Activated naive CD4-positive, alpha-beta T cell treated with anti-CD3 and anti-CD28 coated beads, Interleukin-2, amount 50 U/mL, for 24 hours (primary cell): Measurements from ENCODE around the gene MAST2.

Experiments used
- H3K27ac Mint-ChIP-seq: one replicate; pipeline ENCODE4 v1.8.0; 2021; ENCODE audit warnings: mild to moderate bottlenecking, mixed read lengths
- H3K27me3 Mint-ChIP-seq: one replicate; pipeline ENCODE4 v1.8.0; 2021; ENCODE audit warnings: mixed read lengths
- H3K36me3 Mint-ChIP-seq: one replicate; pipeline ENCODE4 v1.8.0; 2021; ENCODE audit warnings: mixed read lengths
- H3K4me1 Mint-ChIP-seq: one replicate; pipeline ENCODE4 v1.8.0; 2021; ENCODE audit warnings: mixed read lengths
- H3K4me3 Mint-ChIP-seq: one replicate; pipeline ENCODE4 v1.8.0; 2021; ENCODE audit warnings: mild to moderate bottlenecking, mixed read lengths
- H3K9me3 Mint-ChIP-seq: one replicate; pipeline ENCODE4 v1.8.0; 2021; ENCODE audit warnings: mixed read lengths

Gene MAST2

DNA sequence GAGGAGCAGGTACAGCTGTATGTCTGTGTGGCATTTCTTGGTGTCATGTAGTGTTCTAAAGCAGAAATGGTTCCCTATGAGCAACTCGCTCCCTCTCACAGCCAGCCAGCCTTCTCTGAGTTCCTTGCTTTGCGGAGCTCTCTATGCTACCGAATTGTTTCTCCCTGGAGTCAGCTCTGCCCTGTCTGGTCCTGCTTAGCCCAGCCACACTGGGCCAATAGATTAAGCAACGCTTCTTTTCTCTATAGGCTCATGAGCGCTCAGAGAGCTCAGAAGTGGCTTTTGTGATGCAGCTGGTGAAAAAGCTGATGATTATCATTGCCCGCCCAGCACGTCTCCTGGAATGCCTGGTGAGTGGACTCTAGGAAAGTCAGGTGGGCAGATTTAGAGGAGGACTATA lies 215.9 kb downstream of the MAST2 start:
- Mint-ChIP-seq H3K36me3 (no peaks in the 10 kb centered on the region), H3K9me3 (no peaks in the 10 kb centered on the region), H3K27me3 (no peaks in the 10 kb centered on the region), H3K27ac (no peak overlapping the region), H3K4me1 (no peaks in the 10 kb centered on the region), H3K4me3 (no peak overlapping the region)

DNA sequence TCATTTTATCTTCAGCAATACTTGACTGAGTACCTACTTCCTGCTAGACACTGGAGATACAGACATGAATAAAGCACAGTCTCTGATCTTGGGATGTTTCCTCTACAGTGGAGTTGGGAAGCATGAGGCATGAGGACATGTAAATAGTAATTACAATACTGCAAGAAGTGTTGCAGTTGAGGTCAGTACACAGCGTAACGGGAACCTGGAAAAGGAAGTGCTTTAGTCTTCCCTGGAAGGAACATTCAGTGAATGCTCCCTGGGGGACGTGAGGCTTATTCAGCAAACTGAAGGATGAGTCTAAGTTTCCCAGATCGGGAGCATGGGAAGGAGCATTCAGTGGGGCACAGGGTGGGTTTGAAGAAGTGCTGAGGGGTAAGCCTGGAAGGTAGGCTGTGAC lies 216.6 kb downstream of the MAST2 start:
- H3K27ac Mint-ChIP-seq = no peak overlapping the region
- no peaks in the 10 kb centered on the region for H3K27me3 Mint-ChIP-seq
- no peaks in the 10 kb centered on the region for H3K4me1 Mint-ChIP-seq
- H3K4me3 Mint-ChIP-seq = no peak overlapping the region
- no peaks in the 10 kb centered on the region for H3K9me3 Mint-ChIP-seq
- H3K36me3 Mint-ChIP-seq = peaks cover 2% of the 10 kb centered on the region

DNA sequence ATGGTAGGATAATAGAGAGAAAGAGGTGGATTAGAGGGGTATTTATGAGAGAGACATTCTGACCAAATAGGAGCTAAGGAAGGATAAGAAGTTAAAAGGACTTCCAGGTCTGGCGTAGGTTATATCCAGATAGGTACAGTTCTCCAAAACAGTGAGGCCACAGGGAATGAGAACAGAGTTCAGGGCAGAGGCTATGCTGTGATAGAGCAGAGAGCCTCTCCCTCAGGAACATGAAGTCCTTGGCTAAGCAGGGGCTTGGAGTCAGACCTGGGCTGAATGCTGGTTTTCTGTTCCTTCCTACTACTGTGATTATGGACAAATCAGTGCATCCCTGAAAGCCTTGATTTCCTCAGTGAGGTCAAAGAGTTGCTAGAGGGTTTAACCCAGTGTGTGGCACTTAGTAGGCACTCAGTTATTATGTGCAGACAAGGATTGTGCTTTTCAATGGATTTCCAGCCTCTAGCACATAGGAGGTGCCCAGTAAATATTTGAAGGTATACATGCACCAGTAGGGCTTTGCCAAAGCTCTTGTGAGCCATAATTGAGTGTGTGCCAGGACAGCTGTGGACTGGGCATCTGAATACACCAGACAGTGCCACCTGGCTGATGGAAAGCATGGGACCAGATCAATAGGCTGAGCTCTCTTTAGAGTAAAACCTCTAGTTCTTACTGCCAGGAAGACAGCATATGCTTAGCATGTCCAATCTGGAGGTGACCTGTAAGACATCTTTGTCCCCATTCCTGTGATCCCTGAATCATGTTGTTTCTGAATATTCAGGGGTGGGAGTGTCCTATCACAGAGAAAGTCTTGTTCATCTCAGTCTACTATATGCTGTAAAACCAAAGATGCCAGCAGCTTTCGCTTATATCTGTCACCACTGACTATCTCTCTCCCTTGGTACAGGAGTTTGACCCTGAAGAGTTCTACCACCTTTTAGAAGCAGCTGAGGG lies 217.9 kb downstream of the MAST2 start:
- no peaks in the 10 kb centered on the region for H3K27me3 Mint-ChIP-seq
- no peaks in the 10 kb centered on the region for H3K4me1 Mint-ChIP-seq
- H3K9me3 Mint-ChIP-seq = no peaks in the 10 kb centered on the region
- no peak overlapping the region for H3K27ac Mint-ChIP-seq
- no peak overlapping the region for H3K4me3 Mint-ChIP-seq
- H3K36me3 Mint-ChIP-seq = peaks cover 2% of the 10 kb centered on the region

DNA sequence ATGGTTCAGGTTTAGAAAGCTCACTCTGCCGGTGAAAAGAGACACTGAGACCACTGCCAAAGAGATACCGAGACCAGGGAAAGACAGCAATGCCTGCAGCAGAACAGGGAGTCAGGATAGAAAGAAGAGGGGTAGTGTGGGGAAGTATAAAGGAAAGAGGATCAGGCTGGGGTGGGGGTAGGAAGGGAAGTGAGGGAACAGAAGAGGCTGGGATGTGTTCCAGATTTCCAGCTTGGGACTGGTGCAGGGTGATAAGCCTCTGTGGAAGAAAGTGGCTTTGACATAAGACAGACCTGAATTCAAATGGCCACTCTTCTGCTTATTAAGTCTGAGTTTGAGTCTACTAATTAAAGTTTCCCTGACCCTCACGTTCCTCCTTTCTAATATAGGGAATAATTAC lies 223.1 kb downstream of the MAST2 start:
- Mint-ChIP-seq H3K27me3 (no peaks in the 10 kb centered on the region), H3K4me1 (no peaks in the 10 kb centered on the region), H3K27ac (no peak overlapping the region), H3K36me3 (peaks cover 4% of the 10 kb centered on the region), H3K9me3 (no peaks in the 10 kb centered on the region), H3K4me3 (no peak overlapping the region)

DNA sequence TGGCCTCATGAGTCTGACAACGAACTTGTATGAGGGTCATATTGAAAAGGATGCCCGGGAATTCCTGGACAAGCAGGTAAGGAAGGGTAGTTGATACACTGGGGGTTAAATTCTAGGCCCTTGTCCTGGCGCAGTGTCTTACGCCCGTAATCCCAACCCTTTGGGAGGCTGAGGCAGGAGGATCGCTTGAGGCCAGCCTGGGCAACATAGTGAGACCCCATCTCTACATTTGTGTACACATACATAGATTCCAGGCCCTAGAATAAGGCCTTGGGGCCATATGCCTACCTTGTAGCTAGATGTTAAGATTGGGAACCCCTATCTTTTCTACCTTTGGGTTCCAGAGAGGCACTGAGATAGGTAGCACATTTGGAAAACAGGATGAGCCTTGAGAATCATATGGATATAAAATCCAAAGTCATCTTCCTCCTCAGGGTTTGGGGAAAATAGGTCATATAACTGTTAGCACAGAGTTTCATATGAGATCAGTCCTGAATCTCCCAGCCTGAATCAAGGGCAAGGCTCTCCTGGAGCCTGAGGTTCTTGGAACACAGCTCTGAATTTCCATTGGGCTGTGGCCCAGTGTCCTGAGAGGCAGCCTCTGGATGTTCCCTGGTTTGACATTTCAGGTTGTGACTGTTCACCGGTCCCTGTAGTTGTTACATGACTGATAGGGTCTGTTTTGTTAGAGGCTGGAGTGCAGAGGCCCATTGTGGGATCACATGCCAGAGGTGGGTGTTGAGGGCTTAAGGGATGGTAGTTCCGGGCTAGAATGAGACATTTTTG lies 224.6 kb downstream of the MAST2 start:
- Mint-ChIP-seq H3K36me3 (peaks cover 4% of the 10 kb centered on the region), H3K9me3 (no peaks in the 10 kb centered on the region), H3K4me1 (no peaks in the 10 kb centered on the region), H3K27ac (no peak overlapping the region), H3K27me3 (no peaks in the 10 kb centered on the region), H3K4me3 (no peak overlapping the region)

DNA sequence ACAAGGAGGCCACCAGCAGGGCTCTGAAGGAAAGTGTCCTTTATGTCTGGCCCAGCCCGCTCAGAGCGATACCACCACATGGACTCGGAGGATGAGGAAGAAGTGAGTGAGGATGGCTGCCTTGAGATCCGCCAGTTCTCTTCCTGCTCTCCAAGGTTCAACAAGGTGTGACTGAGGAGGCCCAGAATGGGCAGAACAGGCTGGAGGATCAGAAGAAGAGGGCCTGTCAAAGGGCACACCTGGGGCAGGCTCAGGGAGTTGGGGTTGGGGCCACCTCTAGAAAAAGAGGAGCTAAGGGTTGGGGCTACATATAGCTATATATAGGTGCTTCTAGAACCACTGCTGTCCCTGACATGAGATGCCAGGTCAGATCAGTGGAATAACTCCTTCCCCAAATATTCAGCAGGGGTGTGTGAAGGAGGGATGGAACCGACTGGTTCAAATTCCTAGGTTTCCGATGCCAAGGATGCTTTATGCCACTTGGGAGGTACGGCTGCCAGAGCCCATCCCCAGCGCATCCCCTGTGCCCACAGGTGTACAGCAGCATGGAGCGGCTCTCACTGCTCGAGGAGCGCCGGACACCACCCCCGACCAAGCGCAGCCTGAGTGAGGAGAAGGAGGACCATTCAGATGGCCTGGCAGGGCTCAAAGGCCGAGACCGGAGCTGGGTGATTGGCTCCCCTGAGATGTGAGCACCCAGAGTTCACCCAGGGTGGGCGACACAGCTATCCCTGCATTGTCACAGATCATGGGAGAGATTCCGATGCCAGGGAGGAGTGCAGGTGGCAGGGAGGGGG lies 226.9 kb downstream of the MAST2 start:
- Mint-ChIP-seq H3K36me3 (peaks cover 2% of the 10 kb centered on the region), H3K27me3 (no peaks in the 10 kb centered on the region)

DNA sequence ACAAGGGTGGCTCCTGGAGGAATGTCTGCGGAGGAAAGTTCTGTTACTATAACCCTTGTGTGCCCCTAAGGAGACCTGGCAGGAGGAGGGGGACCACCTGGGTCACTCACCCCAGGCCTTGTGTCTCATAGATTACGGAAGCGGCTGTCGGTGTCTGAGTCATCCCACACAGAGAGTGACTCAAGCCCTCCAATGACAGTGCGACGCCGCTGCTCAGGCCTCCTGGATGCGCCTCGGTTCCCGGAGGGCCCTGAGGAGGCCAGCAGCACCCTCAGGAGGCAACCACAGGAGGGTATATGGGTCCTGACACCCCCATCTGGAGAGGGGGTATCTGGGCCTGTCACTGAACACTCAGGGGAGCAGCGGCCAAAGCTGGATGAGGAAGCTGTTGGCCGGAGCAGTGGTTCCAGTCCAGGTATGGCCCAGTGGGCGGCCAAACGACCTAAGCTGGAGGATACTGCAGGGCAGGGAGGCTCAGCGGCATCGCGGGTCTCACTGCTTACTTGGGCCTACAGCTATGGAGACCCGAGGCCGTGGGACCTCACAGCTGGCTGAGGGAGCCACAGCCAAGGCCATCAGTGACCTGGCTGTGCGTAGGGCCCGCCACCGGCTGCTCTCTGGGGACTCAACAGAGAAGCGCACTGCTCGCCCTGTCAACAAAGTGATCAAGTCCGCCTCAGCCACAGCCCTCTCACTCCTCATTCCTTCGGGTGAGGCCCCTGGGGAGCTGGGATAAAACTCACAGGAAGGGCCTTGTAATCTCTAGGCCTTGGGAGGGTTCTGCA lies 227.7 kb downstream of the MAST2 start:
- Mint-ChIP-seq H3K27ac (no peak overlapping the region), H3K27me3 (no peaks in the 10 kb centered on the region), H3K9me3 (no peaks in the 10 kb centered on the region), H3K36me3 (peaks cover 2% of the 10 kb centered on the region), H3K4me3 (no peak overlapping the region), H3K4me1 (no peaks in the 10 kb centered on the region)

More for the DNA sequence above, 226.9 kb downstream of the MAST2 start:
- no peaks in the 10 kb centered on the region for H3K9me3 Mint-ChIP-seq
- no peaks in the 10 kb centered on the region for H3K4me1 Mint-ChIP-seq
- H3K27ac Mint-ChIP-seq = no peak overlapping the region
- no peak overlapping the region for H3K4me3 Mint-ChIP-seq

- no peak overlapping the region for H3K4me3 Mint-ChIP-seq
- no peak overlapping the region for H3K27ac Mint-ChIP-seq
- H3K9me3 Mint-ChIP-seq = no peaks in the 10 kb centered on the region
- H3K36me3 Mint-ChIP-seq = no peaks in the 10 kb centered on the region
- no peaks in the 10 kb centered on the region for H3K27me3 Mint-ChIP-seq
- H3K4me1 Mint-ChIP-seq = no peaks in the 10 kb centered on the region
Observed at GRCh38 chr1:46034601-46035516, 231.4 kb downstream of the MAST2 start.

GRCh38 chr1:46036894-46037839 lies 233.8 kb downstream of the MAST2 start:
- no peaks in the 10 kb centered on the region for H3K9me3 Mint-ChIP-seq
- H3K36me3 Mint-ChIP-seq = no peaks in the 10 kb centered on the region
- H3K27ac Mint-ChIP-seq = no peak overlapping the region
- no peak overlapping the region for H3K4me3 Mint-ChIP-seq
- H3K27me3 Mint-ChIP-seq = no peaks in the 10 kb centered on the region
- no peaks in the 10 kb centered on the region for H3K4me1 Mint-ChIP-seq

GRCh38 chr1:46039571-46040052 lies 236.2 kb downstream of the MAST2 start:
- Mint-ChIP-seq H3K4me3 (no peak overlapping the region), H3K4me1 (peaks cover 5% of the 10 kb centered on the region), H3K27ac (no peak overlapping the region), H3K27me3 (no peaks in the 10 kb centered on the region), H3K9me3 (no peaks in the 10 kb centered on the region), H3K36me3 (no peaks in the 10 kb centered on the region)

DNA sequence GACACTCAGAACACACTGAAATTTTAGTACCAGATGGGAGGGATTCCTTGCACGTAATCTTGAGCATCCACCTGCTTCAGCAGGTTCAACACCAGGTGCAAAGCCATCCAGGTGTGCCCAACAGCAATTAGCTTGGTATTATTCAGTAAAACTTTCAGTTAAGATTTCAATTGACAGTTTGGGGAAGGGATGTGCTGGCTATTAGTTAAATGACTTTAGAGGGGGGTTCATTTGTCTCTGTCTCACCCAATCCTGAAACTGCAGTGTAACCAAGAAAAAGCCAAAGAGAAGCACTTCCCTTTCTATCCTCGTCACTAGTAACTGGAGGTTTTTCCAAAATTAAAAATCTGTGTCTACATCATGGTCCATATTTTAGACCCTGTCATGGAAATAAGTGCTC lies 238.1 kb downstream of the MAST2 start:
- H3K27me3 Mint-ChIP-seq = no peaks in the 10 kb centered on the region
- H3K27ac Mint-ChIP-seq = no peak overlapping the region
- H3K4me1 Mint-ChIP-seq = peaks cover 5% of the 10 kb centered on the region
- H3K4me3 Mint-ChIP-seq = no peak overlapping the region
- H3K36me3 Mint-ChIP-seq = no peaks in the 10 kb centered on the region
- H3K9me3 Mint-ChIP-seq = no peaks in the 10 kb centered on the region

DNA sequence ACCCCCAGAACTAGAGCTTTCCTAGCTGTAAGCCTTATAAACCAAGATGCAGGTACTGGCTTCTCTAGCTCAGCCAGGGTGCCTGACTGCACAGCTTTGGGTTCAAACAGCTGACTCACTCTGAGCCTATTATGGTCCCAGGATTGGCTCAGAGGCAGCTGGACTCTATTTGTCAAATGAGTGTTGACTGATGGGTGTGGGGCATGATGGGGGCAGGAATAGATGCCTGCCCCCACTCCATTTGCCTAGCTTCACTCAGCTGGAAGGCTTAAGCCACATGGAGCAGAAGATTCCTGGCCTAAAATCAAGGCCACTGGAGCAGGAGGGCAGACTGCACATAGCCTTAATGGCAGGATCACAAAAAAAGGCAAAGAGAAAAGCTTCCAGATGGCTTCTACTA lies 238.6 kb downstream of the MAST2 start:
- no peaks in the 10 kb centered on the region for H3K9me3 Mint-ChIP-seq
- no peak overlapping the region for H3K4me3 Mint-ChIP-seq
- no peak overlapping the region for H3K27ac Mint-ChIP-seq
- H3K36me3 Mint-ChIP-seq = no peaks in the 10 kb centered on the region
- H3K4me1 Mint-ChIP-seq = peaks cover 5% of the 10 kb centered on the region
- no peaks in the 10 kb centered on the region for H3K27me3 Mint-ChIP-seq

DNA sequence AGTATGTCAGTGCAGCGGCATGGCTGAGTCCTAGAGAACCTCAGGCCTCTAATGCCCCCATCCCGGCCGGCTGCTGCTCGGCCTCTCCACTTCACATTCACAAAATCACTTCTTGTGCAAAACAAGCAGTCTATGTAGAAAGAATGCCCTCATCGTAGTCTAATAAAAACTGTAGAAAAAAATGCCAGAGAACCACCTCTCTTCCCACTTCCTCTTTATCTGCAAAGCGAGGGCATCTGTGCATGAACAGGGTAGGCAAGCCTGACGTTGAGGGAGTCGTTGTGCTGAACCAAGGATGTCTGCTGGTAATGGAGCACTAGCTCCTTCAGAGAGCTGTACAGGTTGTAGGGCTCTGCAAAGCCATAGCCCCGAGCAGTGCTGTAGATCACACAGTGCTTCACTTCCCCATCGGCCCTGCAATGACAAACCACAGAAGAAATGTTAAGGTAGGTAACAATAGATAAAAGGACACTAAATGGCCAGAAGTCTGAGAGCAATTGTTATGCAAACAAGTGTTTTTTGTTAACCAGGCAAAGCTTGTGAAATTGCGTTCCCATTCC lies 240.1 kb downstream of the MAST2 start:
- no peak overlapping the region for H3K4me3 Mint-ChIP-seq
- H3K9me3 Mint-ChIP-seq = no peaks in the 10 kb centered on the region
- no peaks in the 10 kb centered on the region for H3K27me3 Mint-ChIP-seq
- no peaks in the 10 kb centered on the region for H3K36me3 Mint-ChIP-seq
- H3K27ac Mint-ChIP-seq = no peak overlapping the region
- H3K4me1 Mint-ChIP-seq = peaks cover 5% of the 10 kb centered on the region
